GM19351 (cell line): Measurements from ENCODE around the gene LCMT2.

ENCODE experiments used
- ATAC-seq: cut with Tn5 transposase; IDR thresholded peaks from one replicate; pipeline ENCODE4 v1.9.1; 2021; ENCODE audit warnings: mild to moderate bottlenecking, moderate library complexity; ENCODE audit not compliant: unreplicated experiment

Gene LCMT2, protein sequence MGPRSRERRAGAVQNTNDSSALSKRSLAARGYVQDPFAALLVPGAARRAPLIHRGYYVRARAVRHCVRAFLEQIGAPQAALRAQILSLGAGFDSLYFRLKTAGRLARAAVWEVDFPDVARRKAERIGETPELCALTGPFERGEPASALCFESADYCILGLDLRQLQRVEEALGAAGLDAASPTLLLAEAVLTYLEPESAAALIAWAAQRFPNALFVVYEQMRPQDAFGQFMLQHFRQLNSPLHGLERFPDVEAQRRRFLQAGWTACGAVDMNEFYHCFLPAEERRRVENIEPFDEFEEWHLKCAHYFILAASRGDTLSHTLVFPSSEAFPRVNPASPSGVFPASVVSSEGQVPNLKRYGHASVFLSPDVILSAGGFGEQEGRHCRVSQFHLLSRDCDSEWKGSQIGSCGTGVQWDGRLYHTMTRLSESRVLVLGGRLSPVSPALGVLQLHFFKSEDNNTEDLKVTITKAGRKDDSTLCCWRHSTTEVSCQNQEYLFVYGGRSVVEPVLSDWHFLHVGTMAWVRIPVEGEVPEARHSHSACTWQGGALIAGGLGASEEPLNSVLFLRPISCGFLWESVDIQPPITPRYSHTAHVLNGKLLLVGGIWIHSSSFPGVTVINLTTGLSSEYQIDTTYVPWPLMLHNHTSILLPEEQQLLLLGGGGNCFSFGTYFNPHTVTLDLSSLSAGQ

DNA sequence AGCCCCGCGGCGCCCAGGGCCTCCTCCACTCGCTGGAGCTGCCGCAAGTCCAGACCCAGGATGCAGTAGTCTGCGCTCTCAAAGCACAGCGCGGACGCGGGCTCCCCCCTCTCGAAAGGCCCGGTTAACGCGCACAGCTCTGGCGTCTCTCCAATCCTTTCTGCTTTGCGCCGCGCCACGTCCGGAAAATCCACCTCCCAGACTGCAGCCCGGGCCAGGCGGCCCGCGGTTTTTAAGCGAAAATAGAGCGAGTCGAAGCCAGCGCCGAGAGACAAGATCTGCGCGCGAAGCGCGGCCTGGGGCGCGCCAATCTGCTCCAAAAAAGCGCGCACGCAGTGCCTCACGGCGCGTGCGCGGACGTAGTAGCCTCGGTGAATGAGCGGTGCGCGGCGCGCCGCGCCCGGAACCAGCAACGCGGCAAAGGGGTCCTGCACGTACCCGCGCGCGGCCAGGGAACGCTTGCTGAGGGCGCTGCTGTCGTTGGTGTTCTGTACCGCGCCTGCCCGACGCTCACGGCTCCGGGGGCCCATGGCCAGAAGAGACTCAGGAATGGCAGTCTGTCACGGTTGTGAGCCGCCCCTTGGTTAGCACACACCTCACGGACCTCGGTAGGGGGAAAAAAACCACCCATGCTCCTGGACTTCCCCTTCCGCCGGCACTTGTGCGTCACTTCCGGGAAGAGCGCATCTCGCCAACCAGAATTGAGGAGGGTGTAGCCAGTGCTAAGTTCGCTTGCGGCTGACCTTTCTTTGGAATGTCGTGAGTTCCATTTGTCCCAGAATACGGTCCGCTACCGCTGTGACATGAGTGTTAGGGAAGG is at the start of gene LCMT2:
LCMT2 (minus strand) TSS at position 614 of the 820 bp plus-strand sequence; CDS start at position 530, 84 bp downstream.
- peak; percentile 94 for ATAC-seq

DNA sequence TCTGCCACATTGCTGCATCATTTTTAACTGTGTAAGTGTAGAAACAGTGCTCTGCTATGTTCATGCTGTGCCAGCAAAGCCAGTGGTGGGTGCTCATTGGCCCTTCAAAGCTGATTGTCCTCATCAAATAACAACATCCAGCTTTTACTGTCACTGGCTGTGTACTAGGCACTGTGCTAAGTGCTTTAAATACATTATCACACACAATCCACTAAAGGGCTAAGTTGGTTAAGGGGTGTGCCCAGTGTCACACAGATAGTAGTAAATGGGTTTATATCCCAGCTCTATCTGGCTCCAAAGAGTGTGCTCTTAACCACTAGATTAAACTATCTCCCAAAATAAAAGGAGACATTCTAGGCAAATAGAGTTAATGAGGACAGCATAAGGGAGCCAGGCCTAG is 48.2 kb upstream of the LCMT2 start:
- ATAC-seq = no peak

DNA sequence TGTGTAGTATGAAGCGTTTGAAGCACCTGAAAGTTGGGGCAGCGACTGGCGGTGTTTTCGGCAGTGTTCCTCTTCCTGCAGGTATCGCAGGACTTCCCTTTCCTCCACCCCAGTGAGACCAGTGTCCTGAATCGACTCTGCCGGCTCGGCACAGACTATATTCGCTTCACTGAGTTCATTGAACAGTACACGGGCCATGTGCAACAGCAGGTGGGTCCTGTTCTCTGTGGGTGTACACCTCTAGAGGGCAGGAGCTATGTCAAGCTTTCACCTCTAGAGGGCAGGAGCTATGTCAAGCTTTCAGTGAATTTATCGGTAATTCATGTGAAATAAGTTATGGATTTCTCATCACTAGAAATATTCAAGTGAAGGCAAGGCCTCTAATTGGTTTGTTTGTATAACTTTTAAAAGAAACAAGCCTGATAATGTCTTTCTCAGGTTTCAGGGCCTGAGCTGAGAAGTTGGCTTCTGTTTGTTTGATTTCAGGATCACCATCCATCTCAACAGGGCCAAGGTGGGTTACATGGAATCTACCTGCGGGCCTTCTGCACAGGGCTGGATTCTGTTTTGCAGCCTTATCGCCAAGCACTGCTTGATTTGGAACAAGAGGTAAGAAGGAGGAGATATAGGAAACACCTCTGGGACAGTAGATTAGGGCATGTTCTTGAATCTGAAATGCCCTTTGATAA is 45.8 kb upstream of the LCMT2 start:
- no peak for ATAC-seq

DNA sequence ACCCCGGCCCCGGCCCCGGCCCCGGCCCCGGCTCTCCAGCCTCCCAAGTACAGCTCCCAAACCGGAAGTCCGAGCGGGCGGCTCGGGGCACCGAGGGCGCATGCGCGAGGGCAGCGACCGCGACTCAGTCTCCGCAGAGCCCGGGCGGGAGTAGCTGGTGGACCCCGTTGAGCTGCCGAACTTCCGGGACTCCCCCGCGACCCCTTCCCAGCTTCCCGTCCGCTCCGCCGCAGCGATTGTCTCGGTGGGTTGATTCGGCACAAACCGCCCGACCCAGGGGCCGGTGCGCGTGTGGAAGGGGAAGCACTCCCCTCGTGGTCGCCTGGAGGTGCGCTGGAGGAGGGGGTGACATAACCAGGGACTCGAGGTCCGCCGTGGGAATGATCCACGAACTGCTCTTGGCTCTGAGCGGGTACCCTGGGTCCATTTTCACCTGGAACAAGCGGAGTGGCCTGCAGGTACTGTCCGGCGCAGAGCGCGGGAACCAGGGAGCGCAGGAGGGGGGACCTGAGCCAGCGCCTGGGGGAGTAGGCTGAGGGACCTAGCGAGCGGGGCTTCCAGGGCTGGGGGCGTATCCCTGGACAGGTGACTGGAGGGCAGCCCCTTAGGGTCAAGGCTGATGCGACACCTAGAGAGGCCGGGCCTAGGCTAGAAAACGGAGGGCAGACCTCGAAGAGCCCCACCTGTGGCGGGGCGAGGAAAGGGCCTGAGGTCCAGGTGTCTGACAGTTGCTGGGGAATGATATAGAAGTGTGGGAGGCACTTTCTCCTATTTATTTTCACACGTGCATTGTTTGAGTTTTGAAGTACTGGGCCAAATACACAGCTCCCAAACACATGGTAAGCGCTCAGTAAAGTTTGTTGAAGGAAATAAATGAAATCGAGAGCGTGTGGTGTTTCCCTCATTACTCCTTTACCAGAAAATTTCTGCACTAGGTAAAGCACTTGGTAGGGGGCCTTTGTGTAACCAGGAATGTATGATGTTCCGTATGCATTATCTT is 40.9 kb upstream of the LCMT2 start, which contains the start of the genes TUBGCP4 and ZSCAN29:
TUBGCP4 (plus strand) TSS at position 127 of the 1,000 bp plus-strand sequence; CDS start at position 381, 254 bp downstream.
ZSCAN29 (minus strand) TSS at position 69 of the 1,000 bp plus-strand sequence. CDS start 1,130 bp downstream, outside the sequence.
- peak; percentile 71 for ATAC-seq

DNA sequence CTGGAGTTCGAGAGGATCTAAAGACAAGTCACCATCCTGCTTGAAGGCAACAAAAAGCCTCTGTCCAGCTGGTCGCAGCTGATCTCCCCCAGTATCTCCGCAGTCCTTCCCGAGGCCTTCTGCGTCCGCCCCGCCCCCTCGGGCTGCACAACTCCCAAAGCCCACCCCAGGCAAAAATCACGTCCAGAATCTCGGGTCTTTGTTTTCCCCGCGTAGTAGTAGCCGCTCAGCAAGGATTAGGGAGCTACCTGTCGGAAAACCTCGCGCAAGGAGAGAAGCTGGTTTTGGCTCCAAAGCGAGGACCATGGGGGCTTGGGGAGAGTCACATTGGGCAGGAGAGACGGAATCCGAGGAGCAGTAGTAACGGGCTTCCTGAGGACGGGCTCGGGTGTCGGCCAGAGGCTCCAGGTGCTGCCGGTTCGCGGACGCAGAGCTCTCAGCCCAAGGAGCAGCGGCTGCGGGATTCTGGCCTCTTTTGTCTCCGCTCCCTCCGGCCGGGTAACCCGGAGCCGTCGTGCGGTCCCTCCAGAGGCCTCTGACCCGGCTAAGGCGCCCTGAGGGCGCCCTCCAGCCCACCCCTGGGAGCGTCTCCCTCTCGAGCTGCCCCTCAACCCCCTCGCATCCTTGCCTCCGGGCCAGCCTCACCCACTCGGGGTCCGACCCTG is 40.1 kb upstream of the LCMT2 start:
- ATAC-seq = peak; percentile 38

DNA sequence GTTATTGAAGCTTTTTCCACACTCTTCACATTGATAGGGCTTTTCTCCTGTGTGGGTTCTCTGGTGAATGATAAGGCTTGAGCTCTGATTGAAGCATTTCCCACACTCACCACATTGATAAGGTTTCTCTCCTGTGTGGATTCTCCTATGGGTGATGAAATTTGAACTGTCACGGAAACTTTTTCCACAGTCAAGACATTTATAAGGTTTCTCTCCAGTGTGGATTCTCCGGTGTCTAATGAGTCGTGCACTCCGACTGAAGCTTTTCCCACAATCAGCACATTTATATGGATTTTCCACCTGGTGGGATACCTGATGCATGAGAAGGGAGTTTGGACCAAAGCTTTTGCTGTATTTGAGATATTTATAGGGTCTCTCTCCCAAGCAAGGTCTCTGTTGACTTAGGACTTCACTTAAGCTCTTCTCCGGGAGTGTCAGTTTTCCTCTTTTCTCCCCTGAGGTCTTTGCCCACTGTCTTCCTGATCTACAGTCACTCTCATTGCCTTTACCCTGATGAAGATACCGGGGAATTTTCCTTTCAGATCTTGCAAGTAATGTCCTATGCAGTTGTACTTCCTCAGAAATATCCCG is 31.0 kb upstream of the LCMT2 start:
- no peak for ATAC-seq

DNA sequence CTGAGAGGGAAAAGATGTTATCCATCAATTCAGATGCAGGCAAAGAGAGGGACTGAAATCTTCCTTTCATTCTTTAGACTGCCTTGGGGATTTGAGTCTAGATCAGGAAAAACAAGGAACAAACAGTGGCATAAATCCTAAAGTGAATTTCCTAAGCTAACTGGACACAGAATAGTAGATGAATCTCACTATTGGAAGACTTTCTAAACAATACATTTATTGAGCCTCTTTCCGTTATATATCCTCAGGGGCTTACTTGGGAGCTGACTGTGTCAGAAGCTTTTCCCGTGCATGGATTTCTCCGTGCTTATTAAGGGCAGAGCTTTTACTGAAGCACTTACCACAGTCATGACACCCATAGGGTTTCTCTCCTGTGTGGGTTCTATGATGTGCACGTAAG is 30.4 kb upstream of the LCMT2 start:
- no peak for ATAC-seq

DNA sequence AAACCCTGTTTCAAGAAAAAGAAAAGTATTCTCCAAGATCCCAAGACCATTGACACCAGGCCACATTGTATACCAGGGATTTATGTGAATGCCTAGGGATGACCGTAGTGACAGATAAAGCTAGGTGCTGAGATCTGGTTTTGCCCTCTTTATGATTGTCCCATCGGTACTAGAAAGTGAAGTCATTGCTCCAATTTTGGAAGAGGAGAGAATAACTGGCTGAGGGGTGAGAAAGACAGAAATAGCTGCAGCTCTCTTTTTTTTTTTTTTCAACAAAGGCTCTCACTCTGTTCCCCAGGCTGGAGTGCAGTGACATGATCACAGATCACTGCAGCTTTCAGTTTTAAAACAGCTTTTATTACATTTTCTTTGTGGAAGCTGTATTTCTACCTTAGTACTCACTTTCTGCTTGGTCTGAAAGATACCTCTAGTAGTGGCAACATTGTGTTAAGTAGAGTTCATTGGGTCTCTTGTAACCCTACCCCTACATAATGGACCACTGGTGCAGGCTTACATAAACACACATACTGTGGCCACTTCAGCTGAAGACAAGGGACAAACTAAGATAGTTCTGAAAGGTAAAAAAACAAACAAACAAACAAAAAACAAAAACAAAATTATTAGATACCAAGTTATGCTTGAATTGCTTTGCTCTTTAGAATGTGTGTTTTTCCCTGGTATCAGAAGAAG is 22.5 kb upstream of the LCMT2 start:
- ATAC-seq = no peak

DNA sequence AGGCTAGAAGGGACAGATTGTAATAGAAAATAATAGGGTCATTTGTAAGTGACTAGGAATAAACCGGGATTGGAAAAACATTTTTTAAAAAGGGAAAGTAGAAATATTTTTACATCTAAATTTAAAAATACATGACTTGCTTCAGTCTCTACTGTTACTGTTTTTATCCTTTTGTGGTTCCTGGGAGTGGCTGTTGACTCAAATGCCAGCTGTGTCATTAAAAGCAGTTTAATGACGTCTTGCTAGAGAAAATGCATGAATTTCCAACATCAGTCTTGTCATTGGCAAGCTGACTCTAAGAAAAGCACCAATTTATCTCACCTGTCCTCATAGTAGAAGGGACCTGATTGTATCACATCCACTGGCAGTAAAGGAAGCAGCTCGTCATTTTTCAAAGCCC is 16.7 kb upstream of the LCMT2 start:
- no peak for ATAC-seq

DNA sequence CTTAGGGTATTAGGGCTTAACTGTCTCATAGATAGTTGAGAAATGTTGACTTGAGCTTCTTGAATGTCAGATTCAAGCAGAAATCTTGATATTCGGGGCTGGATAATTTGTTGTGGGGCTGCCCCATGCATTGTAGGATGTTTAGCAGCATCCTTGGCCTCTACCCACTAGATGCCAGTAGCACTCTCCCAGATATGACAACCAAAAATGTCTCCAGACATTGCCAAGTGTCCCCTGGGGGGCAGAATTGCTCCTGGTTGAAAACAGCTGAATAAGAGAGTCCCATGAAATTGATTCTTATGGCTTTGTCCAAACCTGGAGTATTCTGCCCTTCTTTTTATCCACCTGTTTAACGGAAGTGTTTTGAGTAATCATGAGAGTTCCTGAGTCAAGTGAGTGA is 15.9 kb upstream of the LCMT2 start:
- no peak for ATAC-seq

DNA sequence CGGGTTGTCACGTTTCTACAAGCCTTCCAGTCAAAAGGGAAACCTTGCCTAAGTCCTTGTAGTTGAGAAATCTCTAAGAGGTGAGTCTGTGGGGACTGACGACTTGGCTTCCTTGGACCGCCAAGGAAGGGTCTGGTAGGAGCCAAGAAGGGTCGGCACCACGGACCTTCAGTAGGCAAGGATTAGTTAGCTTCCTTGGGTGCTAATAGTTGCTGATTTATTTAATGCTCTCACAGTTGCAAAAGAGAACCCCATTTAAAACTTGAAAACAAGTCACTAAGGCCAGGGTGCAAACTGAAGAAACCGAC is 361 bp upstream of the LCMT2 start:
- peak; percentile 4 for ATAC-seq

DNA sequence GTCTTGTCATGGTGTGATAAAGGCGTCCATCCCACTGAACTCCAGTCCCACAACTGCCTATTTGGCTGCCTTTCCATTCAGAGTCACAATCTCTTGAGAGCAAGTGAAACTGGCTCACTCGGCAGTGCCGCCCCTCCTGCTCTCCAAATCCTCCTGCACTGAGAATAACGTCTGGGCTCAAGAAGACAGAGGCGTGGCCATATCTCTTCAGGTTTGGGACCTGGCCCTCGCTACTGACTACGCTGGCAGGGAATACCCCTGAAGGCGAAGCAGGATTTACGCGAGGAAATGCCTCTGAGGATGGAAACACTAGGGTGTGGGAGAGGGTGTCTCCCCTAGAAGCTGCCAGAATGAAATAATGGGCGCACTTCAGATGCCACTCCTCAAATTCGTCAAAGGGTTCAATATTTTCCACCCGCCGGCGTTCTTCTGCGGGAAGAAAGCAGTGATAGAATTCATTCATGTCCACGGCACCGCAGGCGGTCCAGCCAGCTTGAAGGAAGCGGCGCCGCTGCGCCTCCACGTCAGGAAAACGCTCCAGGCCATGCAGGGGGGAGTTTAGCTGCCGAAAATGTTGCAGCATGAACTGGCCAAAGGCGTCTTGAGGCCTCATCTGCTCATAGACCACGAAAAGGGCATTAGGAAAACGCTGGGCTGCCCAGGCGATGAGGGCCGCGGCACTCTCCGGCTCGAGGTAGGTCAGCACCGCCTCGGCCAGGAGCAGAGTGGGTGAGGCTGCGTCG is 985 bp downstream of the LCMT2 start:
- ATAC-seq = no peak

DNA sequence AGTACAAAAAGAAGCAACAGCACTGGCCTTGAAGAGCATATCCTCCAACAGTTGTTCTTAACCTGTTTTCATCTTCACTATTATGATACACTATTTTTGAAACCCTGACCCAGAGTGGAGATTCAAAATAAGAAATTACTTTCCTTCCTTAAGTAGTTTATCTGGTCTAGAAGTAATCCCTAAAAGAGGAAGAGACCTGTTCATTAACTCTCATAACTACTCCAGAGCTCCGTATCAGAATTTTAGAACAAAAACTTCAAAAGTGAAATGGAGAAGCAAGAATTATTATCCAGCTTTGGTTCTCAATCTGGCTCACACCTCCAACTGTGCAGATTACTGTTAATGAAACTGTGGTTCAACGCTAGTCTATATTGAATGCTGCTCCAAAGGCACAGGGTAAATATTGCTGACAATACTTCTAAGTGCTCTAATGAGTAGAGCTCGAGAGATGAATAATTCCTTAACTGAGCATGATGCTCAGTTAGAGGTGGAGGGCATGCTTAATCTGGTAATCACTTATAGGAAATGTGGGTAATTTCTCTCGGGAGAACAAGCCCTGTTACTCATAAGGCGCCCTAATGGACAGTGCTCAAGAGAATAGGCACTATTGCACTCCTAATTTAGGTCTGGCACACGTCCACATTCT is 5.2 kb downstream of the LCMT2 start:
- ATAC-seq = no peak

DNA sequence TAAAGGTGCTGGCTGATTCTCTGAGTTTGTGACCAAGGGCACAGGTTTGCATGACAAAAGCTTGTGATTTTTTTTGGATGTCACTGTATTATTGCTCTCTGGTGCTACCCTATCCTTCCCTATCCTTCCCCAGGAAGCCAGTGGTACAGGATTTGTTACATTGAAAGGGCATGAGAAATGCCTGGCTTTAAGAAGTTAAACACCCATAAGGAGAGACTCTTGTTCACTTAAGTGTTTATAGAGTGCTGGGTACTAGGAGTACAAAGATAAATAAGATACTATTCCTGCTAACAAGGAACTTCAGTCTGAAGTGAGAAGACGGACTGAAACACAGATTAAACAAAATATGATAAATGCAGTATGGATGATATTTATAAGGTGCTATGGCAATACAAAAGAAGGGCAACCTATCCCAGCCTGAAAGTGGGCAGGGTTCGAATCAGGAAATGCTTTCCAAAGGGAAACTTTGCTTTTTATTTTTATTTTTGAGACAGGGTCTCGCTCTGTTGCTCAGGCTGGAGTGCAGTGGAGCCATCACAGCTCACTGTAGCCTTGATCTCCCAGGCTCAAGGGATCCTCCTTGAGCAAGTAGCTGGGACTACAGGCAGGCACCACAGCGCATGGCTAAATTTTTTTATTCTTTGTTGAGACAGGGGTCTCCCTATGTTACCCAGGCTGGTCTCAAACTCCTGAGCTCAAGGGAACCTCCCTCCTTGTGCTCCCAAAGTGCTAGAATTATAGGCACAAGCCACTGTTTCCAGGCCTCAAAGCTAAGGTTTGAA is 11.2 kb downstream of the LCMT2 start:
- no peak for ATAC-seq

DNA sequence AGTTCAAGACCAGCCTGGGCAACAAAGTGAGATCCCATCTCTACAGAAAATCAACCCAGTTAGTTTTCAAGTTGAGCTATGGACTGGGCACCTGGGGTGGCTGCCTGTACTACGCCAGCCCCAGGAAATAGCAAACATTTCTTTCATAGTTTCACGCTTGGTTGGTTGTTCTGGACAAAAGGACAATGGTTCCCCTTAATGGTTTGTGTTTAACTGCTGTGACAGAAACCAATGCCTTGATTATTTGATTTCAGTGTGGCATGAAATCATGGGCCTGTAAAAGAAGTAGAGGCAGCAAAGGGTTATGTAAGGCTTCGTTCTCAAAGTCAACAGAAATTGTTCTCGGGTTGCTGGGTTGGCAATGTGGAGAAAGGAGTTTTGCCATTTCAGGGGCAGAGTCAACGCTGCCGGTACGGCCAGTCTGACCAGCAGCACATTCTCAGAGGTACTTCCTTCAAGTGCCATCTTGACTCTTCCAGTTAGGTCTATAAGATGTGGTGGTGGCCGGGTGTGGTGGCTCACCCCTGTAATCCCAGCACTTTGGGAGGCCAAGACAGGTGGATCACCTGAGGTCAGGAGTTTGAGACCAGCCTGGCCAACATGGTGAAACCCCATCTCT is 12.7 kb downstream of the LCMT2 start:
- ATAC-seq = no peak

DNA sequence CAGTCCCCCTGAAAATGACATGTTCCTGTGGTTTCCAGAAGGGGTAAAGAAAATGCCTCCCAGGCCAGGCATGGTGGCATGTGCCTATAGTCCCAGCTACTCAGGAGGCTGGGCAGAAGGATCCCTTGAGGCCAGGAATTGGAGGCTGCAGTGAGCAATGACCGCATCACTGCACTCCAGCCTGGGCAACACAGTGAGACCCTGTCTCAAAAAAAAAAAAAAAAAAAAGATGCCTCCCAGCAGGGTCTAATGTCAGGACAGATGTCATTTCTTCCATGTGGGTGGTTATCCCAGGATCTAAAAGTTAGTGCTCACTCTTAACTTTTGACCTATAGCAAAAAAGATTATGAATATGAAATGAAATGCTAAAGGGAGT is 13.4 kb downstream of the LCMT2 start:
- ATAC-seq = no peak
